Large intestine (tissue), 3 donors: Measurements from ENCODE around the gene KDM7A. TPM values are rescaled to one million over a fixed set of nuclear protein-coding genes. Genes with fewer than 3 reads are reported as not detected.
"Not testable (repeated sequence)": the region's sequence is repeated elsewhere in the genome, so short reads cannot be mapped to it uniquely, and the experiment has no call there.

Source experiments
- DNase-seq, 2 donors: peaks; one replicate each; pipeline versions ENCODE4 v3.0.0 to v3.0.0-alpha.2; 2013
- H3K27ac ChIP-seq: one replicate; pipeline ENCODE4 v1.5.1; 2013; ENCODE audit warnings: low read length
- H3K27me3 ChIP-seq: 2 replicates; pipeline ENCODE4 v1.6.1; 2013; ENCODE audit warnings: low read length; ENCODE audit not compliant: control insufficient read depth, insufficient read depth
- H3K36me3 ChIP-seq: 2 replicates; pipeline ENCODE4 v1.6.1; 2013; ENCODE audit warnings: low read length; ENCODE audit not compliant: control insufficient read depth, insufficient read depth
- H3K4me1 ChIP-seq: one replicate; pipeline ENCODE4 v1.6.1; 2013; ENCODE audit warnings: low read length; ENCODE audit not compliant: control insufficient read depth, insufficient read depth
- H3K4me3 ChIP-seq: one replicate; pipeline ENCODE4 v1.5.1; 2013; ENCODE audit warnings: low read length
- H3K9me3 ChIP-seq: one replicate; pipeline ENCODE4 v1.6.1; 2013; ENCODE audit warnings: mild to moderate bottlenecking, low read depth, low read length, moderate library complexity; ENCODE audit not compliant: control insufficient read depth
- WGBS: methylation state at CpG from one replicate; pipeline ENCODE4 v1.1.5; 2013; ENCODE audit warnings: low lambda C conversion rate; ENCODE audit not compliant: insufficient coverage; 5-methylcytosine and 5-hydroxymethylcytosine counted together
- polyA plus RNA-seq: library from polyadenylated mRNA; unstranded; fragments of 120-200 nt; gene quantifications from one replicate; pipeline ENCODE4 v1.2.1, GENCODE V29; 2013

The KDM7A gene
- polyA plus RNA-seq, 1 donor, result 17.3 TPM

- no peak for DNase-seq
- Histone ChIP-seq H3K27me3 (peaks cover 3% of the 10 kb centered on the region), H3K36me3 (no peaks in the 10 kb centered on the region), H3K4me3 (no peak overlapping the region), H3K4me1 (no peaks in the 10 kb centered on the region), H3K27ac (no peak overlapping the region), H3K9me3 (peaks cover 3% of the 10 kb centered on the region)
- WGBS, result 80% methylated on average over 1 of the region's 4 CpGs
These were observed 6.1 kb upstream of the KDM7A start for GRCh38 chr7:140182917-140183316.

GRCh38 chr7:140179339-140179738, 2.6 kb upstream of the KDM7A start:
- H3K27ac ChIP-seq, result no peak overlapping the region
- peaks cover 3% of the 10 kb centered on the region for H3K27me3 ChIP-seq
- WGBS, result no CpG with 5 or more reads among the region's 5 CpGs
- H3K36me3 ChIP-seq, result no peaks in the 10 kb centered on the region
- peaks cover 6% of the 10 kb centered on the region for H3K9me3 ChIP-seq
- H3K4me3 ChIP-seq, result no peak overlapping the region
- no peaks in the 10 kb centered on the region for H3K4me1 ChIP-seq
- no peak for DNase-seq

- no peaks in the 10 kb centered on the region for H3K4me1 ChIP-seq
- no peak for DNase-seq
- no peaks in the 10 kb centered on the region for H3K36me3 ChIP-seq
- no CpG with 5 or more reads among the region's 95 CpGs for WGBS
- H3K27me3 ChIP-seq, result no peaks in the 10 kb centered on the region
- peaks cover 6% of the 10 kb centered on the region for H3K9me3 ChIP-seq
- peak overlapping the region; percentile 92 for H3K27ac ChIP-seq
- H3K4me3 ChIP-seq, result peak overlapping the region; percentile 61
These were observed 571 bp downstream of the KDM7A start for GRCh38 chr7:140176122-140176701.

DNA sequence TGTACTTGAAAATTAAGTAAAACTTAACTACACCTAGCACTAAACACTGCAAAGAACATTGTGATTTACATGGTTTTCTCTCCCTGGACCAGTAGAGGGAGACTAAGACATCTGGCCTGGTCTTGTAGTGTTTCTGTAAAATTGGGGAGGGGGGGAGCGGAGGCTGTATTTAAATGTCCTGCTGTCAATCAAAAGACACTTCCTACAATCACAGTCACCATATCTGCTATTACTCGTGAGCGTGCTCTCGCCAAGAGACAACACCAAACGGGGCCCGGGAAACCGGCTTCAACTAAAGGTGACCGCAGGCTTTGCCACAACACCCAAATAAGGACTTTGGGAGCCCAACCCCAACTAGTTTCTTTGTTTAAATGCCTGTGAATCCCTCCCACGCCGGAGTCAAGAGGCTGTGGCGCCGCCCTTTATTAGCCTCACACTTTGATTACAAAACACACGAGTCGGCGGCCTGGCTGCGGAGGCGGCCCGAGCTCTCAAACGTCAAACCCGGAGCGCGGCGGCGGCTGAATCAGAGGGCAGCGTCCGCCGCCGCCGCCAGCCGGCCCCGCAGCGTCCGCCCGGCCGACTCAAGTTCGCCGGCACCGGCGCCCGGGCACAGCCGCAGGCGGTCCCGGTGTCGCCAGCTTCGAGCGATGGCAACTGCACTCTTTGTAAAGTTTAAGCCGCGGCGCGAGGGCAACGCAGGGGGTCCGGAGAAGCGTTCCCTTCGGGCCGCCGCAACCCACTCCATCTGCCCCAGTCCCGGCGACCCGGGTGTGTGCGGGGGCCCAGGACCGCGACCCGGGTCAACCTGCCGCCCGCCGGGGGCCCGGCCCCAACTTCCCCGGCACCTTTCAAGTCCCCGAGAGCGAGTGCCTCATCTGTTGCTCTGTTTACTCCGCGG, 1.3 kb downstream of the KDM7A start:
- peaks cover 4% of the 10 kb centered on the region for H3K4me1 ChIP-seq
- DNase-seq, result peak; percentile 89 to 94
- no peaks in the 10 kb centered on the region for H3K27me3 ChIP-seq
- no peaks in the 10 kb centered on the region for H3K36me3 ChIP-seq
- H3K4me3 ChIP-seq, result peak overlapping the region; percentile 61
- H3K27ac ChIP-seq, result peak overlapping the region; percentile 92
- no CpG with 5 or more reads among the region's 72 CpGs for WGBS
- peaks cover 6% of the 10 kb centered on the region for H3K9me3 ChIP-seq

GRCh38 chr7:140174217-140174616, 2.6 kb downstream of the KDM7A start:
- no peak for DNase-seq
- no peak overlapping the region for H3K4me3 ChIP-seq
- H3K27me3 ChIP-seq, result no peaks in the 10 kb centered on the region
- peaks cover 3% of the 10 kb centered on the region for H3K9me3 ChIP-seq
- no peaks in the 10 kb centered on the region for H3K36me3 ChIP-seq
- peaks cover 4% of the 10 kb centered on the region for H3K4me1 ChIP-seq
- 100% methylated on average over 1 of the region's 2 CpGs for WGBS
- no peak overlapping the region for H3K27ac ChIP-seq

DNA sequence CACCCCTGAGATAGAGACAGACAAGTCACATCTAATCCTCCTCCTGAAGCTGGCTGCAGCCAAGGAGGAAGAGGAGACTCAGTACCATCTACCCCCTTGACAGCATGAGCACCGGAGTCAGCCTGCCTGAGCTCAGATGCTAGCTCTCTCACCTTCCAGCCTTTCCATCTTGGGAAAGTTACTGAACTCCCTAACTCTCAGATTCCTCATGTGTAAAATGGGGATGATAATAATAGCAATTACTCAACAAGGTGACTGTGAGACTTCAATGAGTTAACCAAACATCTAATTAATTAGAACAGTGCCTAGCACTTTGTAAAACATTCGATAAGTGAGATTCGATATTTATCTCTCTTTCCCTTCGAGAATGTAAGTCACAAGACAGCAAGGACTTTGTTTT, 6.4 kb downstream of the KDM7A start:
- peaks cover 4% of the 10 kb centered on the region for H3K4me1 ChIP-seq

GRCh38 chr7:140168816-140169215, 8.0 kb downstream of the KDM7A start:
- DNase-seq, result no peak
- no peak overlapping the region for H3K27ac ChIP-seq
- no peaks in the 10 kb centered on the region for H3K27me3 ChIP-seq
- H3K4me3 ChIP-seq, result no peak overlapping the region
- WGBS, result 100% methylated on average over 1 of the region's 2 CpGs
- H3K36me3 ChIP-seq, result no peaks in the 10 kb centered on the region
- no peaks in the 10 kb centered on the region for H3K9me3 ChIP-seq
- peaks cover 4% of the 10 kb centered on the region for H3K4me1 ChIP-seq

More for the DNA sequence above, 6.4 kb downstream of the KDM7A start:
- H3K4me3 ChIP-seq, result no peak overlapping the region
- no peaks in the 10 kb centered on the region for H3K27me3 ChIP-seq
- H3K27ac ChIP-seq, result no peak overlapping the region
- H3K9me3 ChIP-seq, result no peaks in the 10 kb centered on the region
- WGBS, result 86% methylated on average over 2 of the region's 4 CpGs
- DNase-seq, result no peak
- no peaks in the 10 kb centered on the region for H3K36me3 ChIP-seq

DNA sequence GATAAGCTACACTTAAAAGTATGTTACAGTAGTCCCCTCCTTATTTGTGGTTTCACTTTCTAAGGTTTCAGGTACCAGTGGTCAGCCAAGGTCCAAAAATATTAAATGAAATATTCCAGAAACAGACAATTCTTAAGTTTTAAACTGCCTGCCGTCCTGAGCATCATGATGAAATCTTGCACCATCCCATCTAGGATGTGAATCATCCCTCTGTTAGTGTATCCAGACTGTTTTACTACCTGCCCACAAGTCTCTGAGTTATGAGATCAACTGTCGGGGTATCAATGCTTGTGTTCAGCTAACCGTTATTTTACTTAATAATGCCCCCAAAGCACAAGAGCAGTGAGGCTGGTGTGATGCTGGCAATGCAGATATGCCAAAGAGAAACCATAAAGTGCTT, 11.4 kb downstream of the KDM7A start:
- Histone ChIP-seq H3K4me1 (peaks cover 2% of the 10 kb centered on the region), H3K27me3 (no peaks in the 10 kb centered on the region), H3K9me3 (no peaks in the 10 kb centered on the region), H3K4me3 (no peak overlapping the region), H3K36me3 (no peaks in the 10 kb centered on the region), H3K27ac (no peak overlapping the region)
- DNase-seq, result no peak
- 67% methylated on average over 1 of the region's 3 CpGs for WGBS

DNA sequence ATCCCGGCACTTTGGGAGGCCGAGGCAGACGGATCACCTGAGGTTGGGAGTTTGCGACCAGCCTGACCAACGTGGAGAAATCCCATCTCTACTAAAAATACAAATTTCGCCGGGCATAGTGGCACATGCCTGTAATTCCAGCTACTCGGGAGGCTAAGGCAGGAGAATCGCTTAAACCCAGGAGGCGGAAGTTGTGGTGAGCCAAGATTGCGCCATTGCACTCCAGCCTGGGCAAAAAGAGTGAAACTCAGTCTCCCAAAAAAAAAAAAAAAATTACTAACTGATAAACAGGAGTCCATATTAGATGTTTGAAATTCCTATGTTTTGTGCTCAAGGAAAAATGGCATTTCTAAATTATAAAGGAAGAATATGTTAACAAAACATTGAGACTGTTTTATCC, 14.7 kb downstream of the KDM7A start:
- H3K9me3 ChIP-seq, H3K4me3 ChIP-seq, H3K27me3 ChIP-seq, H3K27ac ChIP-seq, H3K36me3 ChIP-seq, H3K4me1 ChIP-seq, DNase-seq: not testable (repeated sequence)
- WGBS, result 92% methylated on average over 2 of the region's 11 CpGs

DNA sequence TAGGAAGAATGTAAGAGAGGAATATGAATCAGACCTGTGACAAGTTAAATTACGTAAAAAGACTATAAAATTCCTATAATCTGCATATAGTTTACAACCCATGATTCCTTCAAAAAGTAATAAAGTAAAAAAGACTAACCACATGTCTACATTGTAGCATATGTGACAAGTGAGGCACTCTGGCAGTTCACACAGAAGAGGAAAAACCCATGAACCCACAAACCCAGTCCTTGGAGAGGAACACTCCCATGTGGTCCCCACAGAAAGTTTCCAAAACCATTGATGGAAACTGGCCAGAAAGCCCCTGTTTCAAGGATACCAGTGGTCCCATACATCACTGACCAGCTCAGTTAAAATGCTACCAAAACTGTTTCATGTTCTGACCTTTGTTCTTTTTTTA, 15.7 kb downstream of the KDM7A start:
- no peak for DNase-seq
- WGBS, result no CpG with 5 or more reads among the region's 1 CpG
- H3K4me3 ChIP-seq, result no peak overlapping the region
- no peak overlapping the region for H3K27ac ChIP-seq
- H3K4me1 ChIP-seq, result peaks cover 2% of the 10 kb centered on the region
- H3K9me3 ChIP-seq, result no peaks in the 10 kb centered on the region
- no peaks in the 10 kb centered on the region for H3K27me3 ChIP-seq
- no peaks in the 10 kb centered on the region for H3K36me3 ChIP-seq
